ENCODE results near the gene USP40. TPM values are rescaled to one million over a fixed set of nuclear protein-coding genes. Genes with fewer than 3 reads are reported as not detected.

The USP40 gene
- total and polyA plus RNA-seq, 4 donors = 16.7 to 80.4 (median 35.7) TPM

GRCh38 chr2:233444501-233444900 lies 122.1 kb downstream of the USP40 start:
- DNase-seq = no peak
- Histone ChIP-seq H3K27me3 (ENCODE audit: control insufficient read depth in 3 of 3, insufficient read depth in 3 of 3, low read length in 2 of 3) (no peaks in the 10 kb centered on the region), H3K9ac (ENCODE audit: insufficient read depth in 1 of 2, low read length in 2 of 2) (no peak overlapping the region), H3K4me1 (ENCODE audit: control insufficient read depth in 5 of 5, insufficient read depth in 5 of 5, low read length in 5 of 5) (peaks cover 0 to 5% (median 0%) of the 10 kb centered on the region in 5 donors), H3K9me3 (ENCODE audit: control insufficient read depth in 4 of 4, insufficient read depth in 3 of 4, low read length in 3 of 4) (no peaks in the 10 kb centered on the region), H3K27ac (ENCODE audit: low read depth in 1 of 2, low read length in 1 of 2) (no peak overlapping the region), H3K36me3 (ENCODE audit: control insufficient read depth in 4 of 4, insufficient read depth in 4 of 4, low read length in 4 of 4) (peaks cover 0 to 57% (median 21%) of the 10 kb centered on the region in 4 donors), H3K4me3 (no peak overlapping the region)
- WGBS, 2 donors = 94 to 98% methylated on average over 11 of the region's 11 CpGs
- ATAC-seq (ENCODE audit: insufficient read depth, low FRiP score) = no peak
- no peak for TF ChIP-seq CTCF (IDR thresholded peaks at IDR 0.05; ENCODE audit: control extremely low read depth, extremely low read depth)

- DNase-seq = peak; percentile 79 to 87 (median 79)
- no peak overlapping the region for H3K4me3 ChIP-seq
- ATAC-seq (ENCODE audit: insufficient read depth, low FRiP score) = peak; percentile 83
- peaks cover 0 to 56% (median 21%) of the 10 kb centered on the region in 4 donors for H3K36me3 ChIP-seq (ENCODE audit: control insufficient read depth in 4 of 4, insufficient read depth in 4 of 4, low read length in 4 of 4)
- peak; percentile 73 for TF ChIP-seq CTCF (IDR thresholded peaks at IDR 0.05; ENCODE audit: control extremely low read depth, extremely low read depth)
- no peaks in the 10 kb centered on the region for H3K9me3 ChIP-seq (ENCODE audit: control insufficient read depth in 4 of 4, insufficient read depth in 3 of 4, low read length in 3 of 4)
- no peaks in the 10 kb centered on the region for H3K27me3 ChIP-seq (ENCODE audit: control insufficient read depth in 3 of 3, insufficient read depth in 3 of 3, low read length in 2 of 3)
- peaks cover 0 to 5% (median 0%) of the 10 kb centered on the region in 5 donors for H3K4me1 ChIP-seq (ENCODE audit: control insufficient read depth in 5 of 5, insufficient read depth in 5 of 5, low read length in 5 of 5)
- no peak overlapping the region for H3K27ac ChIP-seq (ENCODE audit: low read depth in 1 of 2, low read length in 1 of 2)
- H3K9ac ChIP-seq (ENCODE audit: insufficient read depth in 1 of 2, low read length in 2 of 2) = no peak overlapping the region
- 56 to 65% methylated on average over 18 of the region's 18 CpGs for WGBS, 2 donors
Measured at GRCh38 chr2:233443511-233444183, 122.9 kb downstream of the USP40 start.

- H3K9ac ChIP-seq (ENCODE audit: insufficient read depth in 1 of 2, low read length in 2 of 2) = no peak overlapping the region
- WGBS, 2 donors = 89% methylated on average over 4 of the region's 4 CpGs
- H3K27me3 ChIP-seq (ENCODE audit: control insufficient read depth in 3 of 3, insufficient read depth in 3 of 3, low read length in 2 of 3) = no peaks in the 10 kb centered on the region
- H3K4me3 ChIP-seq = no peak overlapping the region
- peaks cover 0 to 55% (median 22%) of the 10 kb centered on the region in 4 donors for H3K36me3 ChIP-seq (ENCODE audit: control insufficient read depth in 4 of 4, insufficient read depth in 4 of 4, low read length in 4 of 4)
- H3K4me1 ChIP-seq (ENCODE audit: control insufficient read depth in 5 of 5, insufficient read depth in 5 of 5, low read length in 5 of 5) = peaks cover 0 to 5% (median 0%) of the 10 kb centered on the region in 5 donors
- ATAC-seq (ENCODE audit: insufficient read depth, low FRiP score) = no peak
- no peak overlapping the region for H3K27ac ChIP-seq (ENCODE audit: low read depth in 1 of 2, low read length in 1 of 2)
- no peak for TF ChIP-seq CTCF (IDR thresholded peaks at IDR 0.05; ENCODE audit: control extremely low read depth, extremely low read depth)
- H3K9me3 ChIP-seq (ENCODE audit: control insufficient read depth in 4 of 4, insufficient read depth in 3 of 4, low read length in 3 of 4) = no peaks in the 10 kb centered on the region
- no peak for DNase-seq
Measured at GRCh38 chr2:233442028-233442310, 124.6 kb downstream of the USP40 start.

Measured in lung (tissue), 12 donors.